ENCODE data around the gene ASPM. TPM values are rescaled to one million over a fixed set of nuclear protein-coding genes. Genes with fewer than 3 reads are reported as not detected.

Gene ASPM
- polyA plus RNA-seq, 3 donors, result 20.1 to 29.7 (median 25.5) TPM

DNA sequence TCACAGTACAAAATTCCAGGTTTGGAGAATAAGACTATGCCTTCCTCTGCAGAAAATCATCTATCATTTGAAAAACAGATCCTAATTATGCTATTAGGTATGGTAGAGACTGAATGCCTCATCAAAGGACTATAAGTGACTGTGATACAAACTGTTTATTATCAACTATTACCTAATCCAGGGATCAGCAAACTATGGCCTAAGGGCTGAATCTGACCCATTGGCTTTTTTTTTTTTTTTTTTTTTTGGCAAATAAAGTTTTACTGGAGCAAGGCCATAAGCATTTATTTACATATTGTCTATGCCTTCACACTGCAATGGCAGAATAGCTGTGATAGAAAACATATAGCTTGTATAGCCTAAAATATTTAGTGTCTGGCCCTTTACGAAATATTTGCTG is 4.7 kb upstream of the ASPM start:
- DNase-seq (ENCODE audit: extremely low read depth in 1 of 11, low read depth in 9 of 11, low spot score in 4 of 11), result no peak

DNA sequence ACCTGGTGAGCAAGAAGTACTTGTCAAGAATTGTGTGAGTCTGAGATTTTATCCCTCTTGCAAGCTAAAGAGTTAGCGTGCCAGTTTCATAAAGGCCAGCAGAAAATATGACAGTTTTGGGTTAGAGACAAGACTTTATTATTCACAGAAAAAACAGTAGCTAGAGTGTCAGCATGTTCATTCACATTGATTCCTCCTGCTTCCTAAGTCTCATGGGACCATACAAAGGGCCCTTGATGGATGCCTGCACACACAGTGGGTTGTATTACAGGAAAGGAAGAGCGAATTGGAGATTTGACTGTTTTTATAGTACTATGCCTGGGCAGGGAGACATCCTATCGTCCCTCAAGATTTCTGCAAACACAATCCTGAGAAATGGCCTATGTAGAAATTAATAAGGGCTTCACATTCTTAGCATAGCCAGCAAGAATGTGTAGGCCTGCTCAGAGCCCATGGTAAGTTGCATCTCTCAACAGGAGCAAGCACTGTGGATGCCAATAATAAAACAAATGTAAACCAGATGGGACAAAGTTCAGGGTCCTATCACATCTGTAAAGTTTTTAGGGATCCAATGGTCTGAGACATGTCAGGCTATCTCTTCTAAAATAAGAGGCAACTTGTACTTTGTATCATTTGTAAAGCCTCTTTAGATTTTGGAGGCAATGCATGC is 4.0 kb upstream of the ASPM start:
- no peak for DNase-seq (ENCODE audit: extremely low read depth in 1 of 11, low read depth in 9 of 11, low spot score in 4 of 11)

GRCh38 chr1:197149340-197149739 is 2.9 kb upstream of the ASPM start:
- DNase-seq (ENCODE audit: extremely low read depth in 1 of 11, low read depth in 9 of 11, low spot score in 4 of 11), result no peak

DNA sequence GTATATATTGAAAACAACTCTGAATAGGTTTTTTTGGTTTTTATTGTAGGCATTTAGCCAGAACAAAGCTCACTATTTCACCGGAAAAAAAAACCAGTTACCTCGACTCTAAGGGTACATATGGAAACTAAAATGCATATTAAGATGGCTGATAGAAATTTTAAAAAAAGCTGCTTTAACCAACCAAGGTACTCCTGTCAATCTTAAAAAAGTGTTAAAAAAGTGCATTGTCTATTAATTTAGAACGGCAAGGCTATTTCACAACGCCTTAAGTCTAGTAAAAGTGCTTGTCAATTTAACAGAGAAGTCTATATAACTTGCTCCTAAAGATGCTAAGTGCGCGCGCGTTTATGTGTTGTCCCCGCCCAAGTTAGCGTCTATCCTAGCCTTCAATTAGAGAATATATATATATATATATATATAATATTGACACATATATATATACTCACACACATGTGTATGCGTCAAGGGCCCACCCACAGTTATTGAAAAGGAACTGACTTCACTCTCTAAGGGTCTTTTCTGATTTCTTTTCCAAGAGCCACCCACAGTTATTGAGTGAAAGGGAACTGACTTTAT is 934 bp downstream of the ASPM start:
- no peak for DNase-seq (ENCODE audit: extremely low read depth in 1 of 11, low read depth in 9 of 11, low spot score in 4 of 11)

DNA sequence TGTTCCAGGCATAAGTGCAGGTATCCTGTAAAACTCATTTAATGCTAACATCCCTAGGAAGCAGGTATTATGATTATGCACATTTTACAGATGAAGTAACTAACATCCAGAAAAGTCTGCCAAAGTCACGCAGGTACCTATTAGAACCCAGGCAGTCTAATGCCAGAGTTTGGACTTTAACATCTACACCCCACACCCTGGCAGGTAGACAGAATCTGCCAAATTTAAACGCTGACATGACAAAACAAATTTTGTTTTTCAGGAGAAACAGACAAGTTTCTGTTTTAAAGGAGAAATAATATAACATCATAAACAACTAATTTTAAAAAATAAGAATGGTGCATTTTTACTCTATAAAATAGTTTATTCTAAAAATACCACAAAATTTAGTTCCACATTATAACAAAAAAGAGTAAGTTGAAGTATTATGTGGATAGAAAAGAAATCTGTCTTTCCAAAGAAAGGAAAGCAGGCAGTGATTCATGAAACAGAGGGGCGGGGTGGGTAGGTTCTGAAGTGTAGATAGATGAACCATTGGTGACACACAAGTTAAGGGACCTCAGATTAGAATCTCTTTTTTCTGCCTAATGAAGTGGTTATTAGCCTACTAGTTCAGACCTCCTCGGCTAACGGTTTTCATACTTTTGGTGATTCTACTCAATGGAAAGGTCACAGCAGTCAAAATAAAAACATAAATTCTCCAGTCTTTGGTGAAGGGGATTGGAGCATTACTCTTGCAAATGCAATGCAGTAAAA is 1.7 kb downstream of the ASPM start:
- DNase-seq (ENCODE audit: extremely low read depth in 1 of 11, low read depth in 9 of 11, low spot score in 4 of 11), result no peak

- DNase-seq (ENCODE audit: extremely low read depth in 1 of 11, low read depth in 9 of 11, low spot score in 4 of 11), result no peak
Observed at GRCh38 chr1:197143276-197143675, 3.2 kb downstream of the ASPM start.

DNA sequence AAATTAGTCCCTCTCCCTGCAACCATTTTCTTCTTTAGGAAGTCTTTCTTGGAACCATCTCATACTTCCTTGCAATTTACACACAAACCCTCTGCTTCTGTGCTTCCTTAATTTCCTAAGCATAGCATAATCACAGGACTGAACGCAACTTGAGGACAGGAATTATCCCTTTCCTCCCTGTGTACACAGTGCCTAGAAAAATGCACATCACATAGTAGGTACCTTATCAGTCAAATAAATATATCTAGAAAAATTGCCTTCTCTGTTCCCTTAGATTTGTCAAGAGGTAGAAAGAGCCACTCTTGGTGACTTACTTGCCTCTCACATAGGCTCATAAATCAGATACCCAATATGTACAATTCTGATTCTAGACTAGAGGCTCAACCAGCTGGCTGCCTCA is 4.9 kb downstream of the ASPM start:
- DNase-seq (ENCODE audit: extremely low read depth in 1 of 11, low read depth in 9 of 11, low spot score in 4 of 11), result no peak

DNA sequence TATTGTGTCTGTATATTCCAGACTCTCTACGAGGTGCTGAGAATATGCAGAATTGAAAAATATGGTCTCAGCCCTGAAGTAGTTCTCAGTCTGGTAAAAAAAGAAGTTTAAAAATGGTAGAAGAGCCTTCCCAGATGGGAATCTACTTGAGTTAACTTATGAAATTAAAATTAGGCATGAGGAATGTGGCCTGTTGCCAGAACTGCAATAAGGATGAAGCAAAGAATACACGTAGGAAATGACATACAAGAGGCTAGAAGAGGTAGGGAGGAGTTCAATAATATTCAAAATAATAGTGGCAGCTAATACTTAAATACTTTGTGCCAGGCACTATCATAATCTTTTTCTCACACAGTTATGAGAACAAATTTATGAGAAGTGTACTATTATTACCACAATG is 6.3 kb downstream of the ASPM start:
- DNase-seq (ENCODE audit: extremely low read depth in 1 of 11, low read depth in 9 of 11, low spot score in 4 of 11), result no peak

GRCh38 chr1:197139169-197139568 is 7.3 kb downstream of the ASPM start:
- no peak for DNase-seq (ENCODE audit: extremely low read depth in 1 of 11, low read depth in 9 of 11, low spot score in 4 of 11)

- no peak for DNase-seq (ENCODE audit: extremely low read depth in 1 of 11, low read depth in 9 of 11, low spot score in 4 of 11)
Observed at GRCh38 chr1:197137322-197137721, 9.1 kb downstream of the ASPM start.

DNA sequence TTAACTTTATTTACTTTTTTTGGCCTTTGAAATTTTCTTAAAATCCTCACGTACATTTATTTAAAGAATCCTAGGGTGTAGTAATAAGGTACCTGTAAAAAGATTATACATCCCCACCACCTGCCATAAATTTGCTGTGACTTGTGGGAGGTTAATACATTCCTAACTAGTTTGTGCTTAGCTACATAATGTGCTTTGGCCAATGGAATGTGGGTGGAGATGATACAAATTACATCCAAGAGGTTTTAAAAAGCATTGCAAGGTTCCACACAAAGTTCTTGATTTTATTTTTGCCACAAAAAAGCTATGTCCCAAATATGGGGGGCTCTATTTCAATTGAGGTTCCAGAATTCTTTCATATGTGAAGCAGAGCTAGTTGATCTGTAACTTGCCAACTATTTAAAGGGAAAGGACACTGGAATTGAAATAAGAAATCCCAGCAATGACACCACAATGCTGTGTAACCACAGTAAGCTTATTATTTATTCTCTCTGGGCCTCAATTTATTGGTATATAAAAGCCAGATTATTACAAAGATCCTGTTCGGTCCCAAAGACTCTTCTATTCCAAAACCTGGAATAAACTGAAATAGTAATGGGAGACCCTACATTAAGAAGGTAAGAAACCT is 15.7 kb downstream of the ASPM start:
- no peak for DNase-seq (ENCODE audit: extremely low read depth in 1 of 11, low read depth in 9 of 11, low spot score in 4 of 11)

- no peak for DNase-seq (ENCODE audit: extremely low read depth in 1 of 11, low read depth in 9 of 11, low spot score in 4 of 11)
Observed at GRCh38 chr1:197129698-197130097, 16.8 kb downstream of the ASPM start.

GRCh38 chr1:197127246-197127912 is 19.1 kb downstream of the ASPM start:
- DNase-seq (ENCODE audit: extremely low read depth in 1 of 11, low read depth in 9 of 11, low spot score in 4 of 11), result no peak

DNA sequence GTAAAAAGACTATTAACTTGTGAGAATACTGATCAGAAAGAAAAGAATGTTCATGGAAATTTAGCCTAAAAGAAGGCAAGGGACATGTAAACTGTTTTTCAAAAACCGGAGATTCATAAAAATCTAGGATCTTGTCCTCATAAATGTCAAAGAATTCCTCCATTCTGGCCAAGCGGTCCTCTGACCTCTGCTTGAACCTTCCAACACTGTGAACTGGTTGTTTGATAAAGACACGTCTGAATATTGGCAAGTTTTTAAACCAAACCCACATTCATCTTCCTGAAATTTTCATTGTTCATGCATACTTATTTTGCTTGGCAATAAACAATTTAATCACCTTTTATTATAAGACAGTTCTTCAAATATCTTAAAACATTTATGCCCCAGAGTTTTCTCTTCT is 19.8 kb downstream of the ASPM start:
- no peak for DNase-seq (ENCODE audit: extremely low read depth in 1 of 11, low read depth in 9 of 11, low spot score in 4 of 11)

- DNase-seq (ENCODE audit: extremely low read depth in 1 of 11, low read depth in 9 of 11, low spot score in 4 of 11), result no peak
Observed at GRCh38 chr1:197124376-197124775, 22.1 kb downstream of the ASPM start.

- no peak for DNase-seq (ENCODE audit: extremely low read depth in 1 of 11, low read depth in 9 of 11, low spot score in 4 of 11)
Observed at GRCh38 chr1:197116156-197116555, 30.3 kb downstream of the ASPM start.

DNA sequence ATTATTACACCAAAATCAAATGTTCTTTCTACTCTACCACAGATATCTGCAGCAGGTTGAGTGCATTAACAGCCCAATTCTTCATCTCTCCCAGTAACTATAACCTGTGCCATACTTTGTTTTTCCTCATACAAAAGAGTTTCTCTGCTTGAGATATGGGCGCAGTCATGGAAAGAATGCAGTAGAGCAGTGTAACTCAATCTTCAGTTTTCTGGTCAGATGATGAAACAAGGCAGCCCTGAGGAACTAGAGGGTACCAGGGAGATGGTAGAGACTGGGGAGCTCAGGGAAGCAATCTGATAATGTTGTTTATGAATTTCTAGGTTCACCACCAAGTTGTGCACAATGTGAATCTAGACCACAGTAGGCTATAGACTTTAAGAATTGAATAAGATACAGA is 39.6 kb downstream of the ASPM start:
- no peak for DNase-seq (ENCODE audit: extremely low read depth in 1 of 11, low read depth in 9 of 11, low spot score in 4 of 11)

DNA sequence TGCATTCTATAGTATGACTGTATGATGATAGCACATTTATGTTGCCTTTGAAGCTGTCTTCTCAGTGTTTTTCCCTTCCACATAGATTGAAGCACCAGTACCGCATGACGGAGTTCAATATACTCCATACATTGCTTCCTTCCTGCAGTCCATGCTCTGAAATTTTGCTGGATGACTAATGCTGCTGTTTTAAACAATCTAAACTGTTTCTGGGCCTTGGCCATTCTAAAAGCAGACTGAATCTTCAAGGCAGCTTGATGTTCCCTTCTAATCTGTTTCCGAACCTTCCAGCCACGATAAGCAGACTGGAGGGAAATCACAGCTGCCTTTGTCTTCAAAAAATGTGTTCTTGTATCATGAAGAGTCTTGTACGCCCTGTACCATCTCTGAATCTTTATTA is 43.2 kb downstream of the ASPM start:
- DNase-seq (ENCODE audit: extremely low read depth in 1 of 11, low read depth in 9 of 11, low spot score in 4 of 11), result no peak

- DNase-seq (ENCODE audit: extremely low read depth in 1 of 11, low read depth in 9 of 11, low spot score in 4 of 11), result no peak
Observed at GRCh38 chr1:197101978-197102377, 44.5 kb downstream of the ASPM start.

GRCh38 chr1:197100677-197101076 is 45.8 kb downstream of the ASPM start:
- DNase-seq (ENCODE audit: extremely low read depth in 1 of 11, low read depth in 9 of 11, low spot score in 4 of 11), result no peak
